K562 (cell line): ENCODE measurements around the gene ZNF285. TPM values are rescaled to one million over a fixed set of nuclear protein-coding genes. Genes with fewer than 3 reads are reported as not detected.

Experiments
- CHAMP1 ChIP-seq: fragments of 450-650 bp; IDR thresholded peaks from 2 replicates; pipeline ENCODE4 v1.6.1; 2016; ENCODE audit warnings: mild to moderate bottlenecking
- CXXC5 ChIP-seq: fragments of 250-450 bp; sonication (Bioruptor Pico); IDR thresholded peaks from 2 replicates; pipeline ENCODE4 v1.8.0; 2022; ENCODE audit warnings: inconsistent platforms, mild to moderate bottlenecking, moderate library complexity
- ELF1 ChIP-seq: fragments of 200-800 bp; sonication (Bioruptor generic); IDR thresholded peaks from 2 replicates; pipeline ENCODE4 v1.6.1; 2016; ENCODE audit warnings: missing genetic modification characterization, missing compliant biosample characterization
- MAX ChIP-seq: sonication (generic); formaldehyde crosslinking; IDR thresholded peaks from 2 replicates; pipeline ENCODE4 v1.9.0; 2022; ENCODE audit warnings: mild to moderate bottlenecking, missing genetic modification reagents
- NR2C1 ChIP-seq, 2 experiments: fragments of 450-650 bp; IDR thresholded peaks; 2 replicates each; pipeline ENCODE4 v1.6.1; 2017; ENCODE audit warnings: mild to moderate bottlenecking in 2 of 2, antibody characterized with exemption in 1 of 2, inconsistent platforms in 1 of 2, missing compliant biosample characterization in 1 of 2, missing genetic modification characterization in 1 of 2
- NR2C2 ChIP-seq, 2 experiments: fragments of 200-800 bp in 1 of 2; sonication (Bioruptor generic) in 1 of 2; sonication (generic) in 1 of 2; formaldehyde crosslinking in 1 of 2; IDR thresholded peaks; 2 replicates each; pipeline versions ENCODE4 v1.6.1 to v1.8.0; 2016 to 2022; ENCODE audit warnings: mild to moderate bottlenecking in 1 of 2, missing compliant biosample characterization in 1 of 2, missing genetic modification characterization in 1 of 2, missing genetic modification reagents in 1 of 2
- SUPT5H ChIP-seq: fragments of 450-650 bp; IDR thresholded peaks from 2 replicates; pipeline ENCODE4 v1.6.1; 2016
- TARDBP ChIP-seq: fragments of 450-650 bp; IDR thresholded peaks from 2 replicates; pipeline ENCODE4 v1.6.1; 2016
- ZNF318 ChIP-seq, 2 experiments: fragments of 450-650 bp; IDR thresholded peaks; 2 replicates each; pipeline ENCODE4 v1.6.1; 2016; ENCODE audit warnings: mild to moderate bottlenecking in 2 of 2, borderline replicate concordance in 1 of 2, low read depth in 1 of 2, moderate library complexity in 1 of 2
- polyA plus RNA-seq, 8 experiments: library from polyadenylated mRNA; depleted of rRNA in 4 of 8; stranded (reverse) in 5 of 8; unstranded in 3 of 8; fragments of >200 nt; fragmentation: Nextera tagmentation in 2 of 8; fragmentation: Illumina TruSeq in 1 of 8; extraction: Ambion mirVana in 2 of 8; extraction: Trizol in 1 of 8; gene quantifications; 2 replicates each; pipeline versions ENCODE4 v1.2.1 to v1.2.3, GENCODE V29; 2011 to 2014; ENCODE audit warnings: inconsistent platforms in 1 of 8, missing spikeins in 1 of 8
- total RNA-seq, 7 experiments: library from RNA; depleted of rRNA in 6 of 7; stranded (reverse); fragments of >200 nt in 6 of 7; fragmentation: Illumina TruSeq in 2 of 7; extraction: Trizol in 2 of 7; gene quantifications; 2 replicates each; pipeline versions ENCODE4 v1.2.1 to v1.2.3, GENCODE V29; 2011 to 2021; ENCODE audit warnings: low replicate concordance in 1 of 7

The ZNF285 gene
- total and polyA plus RNA-seq, 9 of the 15 experiments (the other 6 are each of a cell fraction or from before 2014, with no cell fraction given): 0.14 to 1.1 (median 0.50) TPM

DNA sequence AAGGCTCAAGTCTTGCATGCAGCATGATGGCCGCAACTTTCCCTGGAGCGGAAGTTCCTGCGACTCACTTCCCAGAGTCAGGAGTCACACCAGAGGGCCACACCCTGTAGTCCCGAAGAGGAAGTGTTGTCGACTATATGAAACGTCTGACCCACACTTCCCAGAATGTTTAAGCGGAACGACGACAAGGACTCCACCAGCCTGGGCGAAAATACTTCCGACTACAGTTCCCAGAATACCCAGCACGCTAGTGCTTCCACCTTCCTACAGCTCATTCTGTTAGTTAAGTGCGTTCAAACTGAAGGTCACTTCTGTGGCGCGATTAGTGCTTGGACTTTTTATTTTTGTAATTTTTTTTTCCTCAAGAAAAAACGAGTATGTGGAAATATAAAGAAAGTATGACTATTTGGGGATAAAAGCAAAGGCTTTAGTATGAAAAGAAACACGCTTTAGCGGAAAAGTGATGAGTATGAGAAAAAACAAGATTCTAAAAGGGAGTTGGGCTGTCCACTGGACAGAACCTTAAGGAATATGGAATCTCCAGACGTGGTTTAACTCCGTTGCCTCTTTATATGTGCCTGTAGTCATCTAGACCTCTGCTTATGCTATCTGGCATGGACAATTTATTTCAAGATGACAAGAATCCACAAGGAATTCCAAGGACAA, 29.5 kb downstream of the ZNF285 start (continued):
- TF ChIP-seq ZNF318 (IDR thresholded peaks at IDR 0.05; ENCODE audit: borderline replicate concordance in 1 of 2, low read depth in 1 of 2) (no peak), CHAMP1 (no peak), MAX (CRISPR knock-in tag) (no peak), ELF1 (tag) (peak; percentile 61), CXXC5 (peak; percentile 42), SUPT5H (no peak), NR2C2 (CRISPR knock-in tag; IDR thresholded peaks at IDR 0.05) (no peak), NR2C2 (tag; IDR thresholded peaks at IDR 0.05) (peak; percentile 78), TARDBP (no peak), NR2C1 (IDR thresholded peaks at IDR 0.05) (no peak), NR2C1 (tag; IDR thresholded peaks at IDR 0.05) (peak; percentile 73)
